Measurements from ENCODE around the gene NT5DC3.

The NT5DC3 gene

GRCh38 chr12:103832048-103832997, 8.7 kb downstream of the NT5DC3 start:
- TF ChIP-seq TSHZ2 (CRISPR knock-in tag; IDR thresholded peaks at IDR 0.05) (no peak), ZNF8 (CRISPR knock-in tag; IDR thresholded peaks at IDR 0.05) (no peak), SNAI2 (CRISPR knock-in tag; IDR thresholded peaks at IDR 0.05) (no peak), CREB5 (CRISPR knock-in tag; IDR thresholded peaks at IDR 0.05; ENCODE audit: low read depth) (no peak), ZNF70 (CRISPR knock-in tag; IDR thresholded peaks at IDR 0.05) (no peak), PPARA (CRISPR knock-in tag; IDR thresholded peaks at IDR 0.05; ENCODE audit: borderline replicate concordance) (no peak), TOX (CRISPR knock-in tag; IDR thresholded peaks at IDR 0.05; ENCODE audit: borderline replicate concordance) (no peak)
- no peak for ATAC-seq

- TF ChIP-seq PPARA (CRISPR knock-in tag; IDR thresholded peaks at IDR 0.05; ENCODE audit: borderline replicate concordance) (no peak), POU6F1 (CRISPR knock-in tag; IDR thresholded peaks at IDR 0.05; ENCODE audit: borderline replicate concordance, low read depth) (no peak), SNAI2 (CRISPR knock-in tag; IDR thresholded peaks at IDR 0.05) (no peak), TSHZ2 (CRISPR knock-in tag; IDR thresholded peaks at IDR 0.05) (no peak), CSDC2 (CRISPR knock-in tag; IDR thresholded peaks at IDR 0.05) (no peak), PATZ1 (CRISPR knock-in tag; IDR thresholded peaks at IDR 0.05; ENCODE audit: borderline replicate concordance) (no peak), ARNTL (CRISPR knock-in tag; IDR thresholded peaks at IDR 0.05; ENCODE audit: borderline replicate concordance, low read depth) (no peak), TOX (CRISPR knock-in tag; IDR thresholded peaks at IDR 0.05; ENCODE audit: borderline replicate concordance) (no peak)
- no peak for ATAC-seq
Measured at GRCh38 chr12:103830730-103831320, 10.2 kb downstream of the NT5DC3 start.

- ATAC-seq: no peak
- TF ChIP-seq ZC3H10 (CRISPR knock-in tag; IDR thresholded peaks at IDR 0.05) (no peak), SNAI2 (CRISPR knock-in tag; IDR thresholded peaks at IDR 0.05) (no peak), OSR1 (CRISPR knock-in tag; IDR thresholded peaks at IDR 0.05) (no peak), ZNF70 (CRISPR knock-in tag; IDR thresholded peaks at IDR 0.05) (no peak), CREB5 (CRISPR knock-in tag; IDR thresholded peaks at IDR 0.05; ENCODE audit: low read depth) (no peak), PATZ1 (CRISPR knock-in tag; IDR thresholded peaks at IDR 0.05; ENCODE audit: borderline replicate concordance) (no peak), TSHZ2 (CRISPR knock-in tag; IDR thresholded peaks at IDR 0.05) (no peak), BACH2 (CRISPR knock-in tag; IDR thresholded peaks at IDR 0.05; ENCODE audit: borderline replicate concordance) (no peak), ZNF565 (CRISPR knock-in tag; conservative IDR thresholded peaks at IDR 0.05; ENCODE audit: low read depth) (no peak)
Measured at GRCh38 chr12:103830025-103830725, 10.9 kb downstream of the NT5DC3 start.

Data from SK-N-SH treated with all-trans-retinoic acid at 6 μM for 48 hours (cell line).